Transverse colon (tissue), 3 donors: ENCODE data around the gene P3H1.

ENCODE experiments used
- POLR2A ChIP-seq: fragments of 450-650 bp; IDR thresholded peaks from one replicate; pipeline ENCODE4 v1.6.1; 2016; ENCODE audit warnings: antibody characterized with exemption, mild to moderate bottlenecking, moderate library complexity
- TF ChIP-seq, protein P1 (sequence below), 5 experiments: fragments of 200-600 bp in 3 of 5; fragments of 450-650 bp in 2 of 5; sonication (generic) in 3 of 5; IDR thresholded peaks; 1 replicate in 2 of 5; 2 replicates in 3 of 5; pipeline ENCODE4 v1.5.1; 2016 to 2017; ENCODE audit warnings: antibody characterized with exemption in 5 of 5, inconsistent platforms in 3 of 5, mild to moderate bottlenecking in 2 of 5, moderate library complexity in 1 of 5

- TF ChIP-seq POLR2A, result no peak
- TF ChIP-seq, protein P1, sequence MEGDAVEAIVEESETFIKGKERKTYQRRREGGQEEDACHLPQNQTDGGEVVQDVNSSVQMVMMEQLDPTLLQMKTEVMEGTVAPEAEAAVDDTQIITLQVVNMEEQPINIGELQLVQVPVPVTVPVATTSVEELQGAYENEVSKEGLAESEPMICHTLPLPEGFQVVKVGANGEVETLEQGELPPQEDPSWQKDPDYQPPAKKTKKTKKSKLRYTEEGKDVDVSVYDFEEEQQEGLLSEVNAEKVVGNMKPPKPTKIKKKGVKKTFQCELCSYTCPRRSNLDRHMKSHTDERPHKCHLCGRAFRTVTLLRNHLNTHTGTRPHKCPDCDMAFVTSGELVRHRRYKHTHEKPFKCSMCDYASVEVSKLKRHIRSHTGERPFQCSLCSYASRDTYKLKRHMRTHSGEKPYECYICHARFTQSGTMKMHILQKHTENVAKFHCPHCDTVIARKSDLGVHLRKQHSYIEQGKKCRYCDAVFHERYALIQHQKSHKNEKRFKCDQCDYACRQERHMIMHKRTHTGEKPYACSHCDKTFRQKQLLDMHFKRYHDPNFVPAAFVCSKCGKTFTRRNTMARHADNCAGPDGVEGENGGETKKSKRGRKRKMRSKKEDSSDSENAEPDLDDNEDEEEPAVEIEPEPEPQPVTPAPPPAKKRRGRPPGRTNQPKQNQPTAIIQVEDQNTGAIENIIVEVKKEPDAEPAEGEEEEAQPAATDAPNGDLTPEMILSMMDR (IDR thresholded peaks at IDR 0.05), result no peak
Observed at GRCh38 chr1:42720868-42721267, 46.0 kb downstream of the P3H1 start.
